ENCODE data around the gene DGCR2. TPM values are rescaled to one million over a fixed set of nuclear protein-coding genes. Genes with fewer than 3 reads are reported as not detected.
"Not testable (repeated sequence)": the region's sequence is repeated elsewhere in the genome, so short reads cannot be mapped to it uniquely, and the experiment has no call there.

DGCR2 gene
- total and polyA plus RNA-seq, 2 experiments from 2014 or later, result 65.8 to 82.1 TPM

GRCh38 chr22:19167106-19167869 is 45.1 kb upstream of the DGCR2 start:
- Histone ChIP-seq H3K36me3 (no peaks in the 10 kb centered on the region), H3K27me3 (peaks cover 48% of the 10 kb centered on the region), H3K27ac (no peak overlapping the region), H3K4me1 (ENCODE audit: low read depth) (peaks cover 6% of the 10 kb centered on the region), H3K4me3 (no peak overlapping the region), H3K9me3 (ENCODE audit: low read depth) (no peaks in the 10 kb centered on the region)
- DNase-seq (ENCODE audit: low read depth in 1 of 2, low spot score in 1 of 2), result no peak
- no peak for TF ChIP-seq CTCF (IDR thresholded peaks at IDR 0.05; ENCODE audit: low read depth, low read length)

DNA sequence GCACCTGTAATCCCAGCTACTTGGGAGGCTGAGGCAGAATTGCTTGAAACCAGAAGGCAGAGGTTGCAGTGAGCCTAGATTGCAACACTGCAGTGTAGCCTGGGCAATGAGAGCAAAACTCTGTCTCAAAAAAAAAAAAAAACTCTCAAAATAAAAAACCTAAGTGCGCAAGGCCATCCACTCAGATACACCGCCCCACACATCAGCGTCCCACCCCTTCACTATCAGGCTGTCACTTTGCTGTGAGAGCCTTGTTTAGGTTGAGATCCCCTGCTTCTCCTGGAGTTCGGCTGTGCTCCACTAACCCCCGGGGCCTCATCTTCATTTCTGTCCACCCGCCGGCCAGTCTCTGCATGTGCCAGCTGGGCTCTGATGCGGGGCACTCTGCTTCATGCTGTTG is 44.2 kb upstream of the DGCR2 start:
- Histone ChIP-seq H3K36me3 (no peaks in the 10 kb centered on the region), H3K4me3 (no peak overlapping the region), H3K9me3 (ENCODE audit: low read depth) (no peaks in the 10 kb centered on the region), H3K27me3 (peaks cover 55% of the 10 kb centered on the region), H3K4me1 (ENCODE audit: low read depth) (peaks cover 5% of the 10 kb centered on the region), H3K27ac (no peak overlapping the region)
- DNase-seq (ENCODE audit: low read depth in 1 of 2, low spot score in 1 of 2), result no peak
- no peak for TF ChIP-seq CTCF (IDR thresholded peaks at IDR 0.05; ENCODE audit: low read depth, low read length)

DNA sequence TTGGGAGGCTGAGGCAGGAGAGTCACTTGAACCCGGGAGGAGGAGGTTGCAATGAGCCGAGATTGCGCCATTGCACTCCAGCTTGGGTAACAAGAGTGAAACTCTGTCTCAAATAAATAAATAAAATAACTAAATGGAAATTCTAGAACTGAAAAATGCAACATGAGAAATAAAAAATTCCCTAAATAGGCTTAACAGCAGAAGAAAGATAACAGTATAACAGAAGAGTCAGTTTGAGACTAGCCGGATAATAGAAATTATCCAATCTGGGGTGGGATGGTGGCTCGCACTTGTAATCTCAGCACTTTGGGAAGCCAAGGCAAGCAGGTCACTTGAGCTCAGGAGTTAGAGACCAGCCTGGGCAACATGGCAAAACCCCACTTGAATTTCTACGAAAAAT is 42.2 kb upstream of the DGCR2 start:
- Histone ChIP-seq H3K4me3 (no peak overlapping the region), H3K4me1 (ENCODE audit: low read depth) (no peaks in the 10 kb centered on the region), H3K9me3 (ENCODE audit: low read depth) (no peaks in the 10 kb centered on the region), H3K36me3 (no peaks in the 10 kb centered on the region), H3K27ac (no peak overlapping the region), H3K27me3 (peaks cover 54% of the 10 kb centered on the region)
- no peak for TF ChIP-seq CTCF (IDR thresholded peaks at IDR 0.05; ENCODE audit: low read depth, low read length)
- DNase-seq (ENCODE audit: low read depth in 1 of 2, low spot score in 1 of 2), result no peak

DNA sequence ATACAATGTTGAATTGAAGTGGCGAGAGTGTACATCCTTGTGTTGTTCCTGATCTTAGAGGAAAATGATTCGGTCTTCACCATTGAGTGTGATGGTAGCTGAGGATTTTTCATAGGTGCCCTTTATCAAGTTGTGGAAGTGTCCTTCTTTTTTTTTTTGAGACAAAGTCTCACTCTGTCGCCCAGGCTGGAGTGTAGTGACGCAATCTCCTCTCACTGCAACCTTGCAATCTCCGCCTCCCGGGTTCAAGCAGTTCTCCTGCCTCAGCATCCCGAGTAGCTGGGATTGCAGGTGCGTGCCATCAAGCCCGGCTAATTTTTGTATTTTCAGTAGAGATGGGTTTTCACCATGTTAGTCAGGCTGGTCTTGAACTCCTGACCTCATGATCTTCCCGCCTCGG is 36.4 kb upstream of the DGCR2 start:
- not testable (repeated sequence) for H3K4me1 ChIP-seq (ENCODE audit: low read depth); H3K4me3 ChIP-seq; H3K36me3 ChIP-seq; H3K9me3 ChIP-seq (ENCODE audit: low read depth); H3K27ac ChIP-seq; DNase-seq (ENCODE audit: low read depth in 1 of 2, low spot score in 1 of 2)
- H3K27me3 ChIP-seq, result peaks cover 49% of the 10 kb centered on the region

- not testable (repeated sequence) for DNase-seq (ENCODE audit: low read depth in 1 of 2, low spot score in 1 of 2); H3K36me3 ChIP-seq; H3K4me3 ChIP-seq; H3K4me1 ChIP-seq (ENCODE audit: low read depth); H3K27ac ChIP-seq; H3K9me3 ChIP-seq (ENCODE audit: low read depth)
- peaks cover 63% of the 10 kb centered on the region for H3K27me3 ChIP-seq
Measured at GRCh38 chr22:19156109-19156508, 33.9 kb upstream of the DGCR2 start.

DNA sequence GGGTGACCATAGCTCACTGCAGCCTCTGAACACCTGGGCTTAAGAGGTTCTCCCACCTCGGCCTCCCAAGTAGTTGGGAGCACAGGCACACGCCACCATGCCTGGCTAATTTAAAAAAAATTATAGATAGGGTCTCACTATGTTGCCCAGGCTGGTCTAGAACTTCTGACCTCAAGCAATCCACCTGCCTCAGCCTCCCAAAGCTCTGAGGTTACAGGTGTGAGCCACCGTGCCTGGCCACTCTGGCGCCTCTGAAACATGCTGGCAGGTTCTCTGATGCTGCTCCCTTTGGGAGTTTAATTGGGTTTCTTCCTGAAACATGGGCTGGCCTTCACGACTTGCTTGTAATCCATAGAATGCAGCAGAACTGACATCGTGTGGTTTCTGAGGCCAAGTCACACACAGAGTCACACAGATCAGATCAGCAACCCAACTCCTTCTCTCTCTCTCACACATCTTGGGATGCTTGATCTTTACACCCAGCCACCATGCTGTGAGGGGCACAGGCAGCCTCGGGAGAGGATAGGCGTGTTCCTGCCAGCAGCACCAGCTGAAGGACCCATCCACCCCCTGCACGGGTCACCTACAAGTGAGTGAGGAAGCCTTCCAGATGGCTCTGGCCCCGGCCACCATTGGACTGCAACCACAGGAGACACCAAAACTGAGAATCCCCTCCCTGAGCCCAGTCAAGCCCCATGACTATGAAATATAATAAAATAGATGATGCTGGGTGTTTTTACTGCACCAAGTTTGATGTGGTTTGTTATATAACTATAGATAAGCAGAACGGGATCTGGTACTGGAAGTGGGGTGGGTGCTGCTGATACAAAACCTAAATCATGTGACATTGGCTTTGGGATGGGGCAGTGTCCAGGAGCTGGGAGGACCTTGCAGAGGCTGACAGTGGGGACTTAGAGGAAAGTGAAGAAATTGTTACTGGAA is 31.0 kb upstream of the DGCR2 start:
- no peaks in the 10 kb centered on the region for H3K9me3 ChIP-seq (ENCODE audit: low read depth)
- H3K27ac ChIP-seq, result no peak overlapping the region
- H3K27me3 ChIP-seq, result peaks cover 82% of the 10 kb centered on the region
- no peaks in the 10 kb centered on the region for H3K4me1 ChIP-seq (ENCODE audit: low read depth)
- DNase-seq (ENCODE audit: low read depth in 1 of 2, low spot score in 1 of 2), result no peak
- H3K36me3 ChIP-seq, result no peaks in the 10 kb centered on the region
- H3K4me3 ChIP-seq, result no peak overlapping the region
- TF ChIP-seq CTCF (IDR thresholded peaks at IDR 0.05; ENCODE audit: low read depth, low read length), result no peak

Measured in cardiac muscle cell (in vitro differentiated cells and primary cell).